SHP77 (cell line): Measurements from ENCODE around the gene MGAT5.
A peak's percentile ranks its signal among the peaks of the same experiment; 100 is the strongest.

Experiments
- DNase-seq, 2 experiments: peaks; one replicate each; lab custom pipeline; 2025; lab: John Stamatoyannopoulos, UW

The MGAT5 gene

DNA sequence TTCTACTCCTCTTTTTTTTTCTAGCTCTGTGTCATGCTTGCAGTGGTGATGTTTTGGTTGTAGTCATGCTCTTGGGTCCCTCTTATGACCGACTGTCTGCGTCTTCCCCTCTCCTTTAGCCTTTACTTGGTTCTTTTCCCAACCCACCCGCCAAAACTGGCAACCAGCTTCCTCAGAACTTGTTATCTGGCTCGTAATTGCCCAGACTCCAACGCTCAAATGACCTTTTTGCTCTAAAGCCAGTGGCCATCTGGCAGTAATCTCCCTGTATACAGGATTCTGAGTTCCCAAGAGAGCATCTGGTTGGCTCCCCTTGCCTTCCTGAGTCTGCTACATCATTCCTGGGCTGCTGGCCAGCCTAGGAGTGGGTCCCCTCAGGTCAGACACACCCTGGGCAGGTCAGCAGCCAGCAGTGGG lies 147.2 kb downstream of the MGAT5 start:
- DNase-seq, result no peak

DNA sequence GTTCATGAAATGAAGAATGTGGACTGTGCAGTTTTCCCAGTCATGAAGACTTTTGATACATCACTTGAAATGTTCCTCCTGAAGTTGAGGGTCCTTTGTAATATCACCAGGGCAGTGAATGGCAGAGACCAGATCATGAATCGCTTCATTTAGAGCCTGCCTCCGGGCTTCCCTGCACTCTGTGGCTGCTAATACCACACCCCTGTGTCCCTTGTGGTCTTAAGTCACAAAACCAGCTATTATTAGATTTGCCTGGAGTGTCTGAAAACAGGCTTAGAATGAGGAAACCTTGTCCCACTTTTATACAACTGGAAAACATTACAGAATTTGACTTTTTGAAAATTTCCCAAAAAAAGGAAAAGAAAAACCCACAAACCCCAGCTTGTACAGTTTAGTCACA lies 147.9 kb downstream of the MGAT5 start:
- no peak for DNase-seq

DNA sequence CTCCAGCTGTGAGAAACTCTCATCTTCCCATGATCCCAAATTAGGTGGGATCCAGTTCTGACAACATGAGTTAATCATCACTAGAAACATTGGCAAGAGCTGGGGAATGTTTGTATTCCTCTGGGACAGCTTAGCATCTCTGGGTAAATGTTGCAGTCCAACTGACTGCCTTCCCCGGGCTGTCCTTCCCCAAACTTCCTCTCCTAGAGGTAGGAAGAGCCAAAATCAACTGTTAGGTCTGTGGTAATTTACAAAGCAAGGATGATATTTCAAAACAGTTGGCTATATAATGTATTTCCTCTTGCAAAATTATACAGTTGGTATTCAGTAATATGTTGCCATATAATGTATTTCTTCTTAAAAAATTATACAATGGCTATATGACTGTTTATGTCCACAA lies 148.5 kb downstream of the MGAT5 start:
- no peak for DNase-seq

DNA sequence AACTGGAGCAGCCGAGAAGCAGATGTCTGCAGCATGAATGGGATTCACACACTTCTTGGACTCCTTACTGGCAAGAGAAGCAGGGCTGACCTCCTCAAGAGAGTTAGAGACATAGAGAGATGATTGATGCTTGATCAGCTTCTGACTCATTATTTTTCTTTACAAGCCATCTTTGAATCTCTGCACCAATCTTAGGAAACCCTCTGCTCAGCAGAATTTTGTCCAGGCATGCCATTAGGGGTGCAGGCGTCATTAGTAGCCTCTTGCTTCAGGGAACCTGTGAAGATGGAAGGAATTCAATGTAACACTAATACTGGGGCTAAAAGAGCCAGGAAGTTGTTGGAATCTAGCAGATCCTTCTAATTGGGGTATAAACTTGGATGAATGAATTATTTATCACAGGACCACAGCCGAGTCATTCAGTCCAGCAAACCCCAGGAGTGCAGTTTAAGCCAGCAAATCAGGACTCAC lies 151.8 kb downstream of the MGAT5 start:
- DNase-seq, result no peak

DNA sequence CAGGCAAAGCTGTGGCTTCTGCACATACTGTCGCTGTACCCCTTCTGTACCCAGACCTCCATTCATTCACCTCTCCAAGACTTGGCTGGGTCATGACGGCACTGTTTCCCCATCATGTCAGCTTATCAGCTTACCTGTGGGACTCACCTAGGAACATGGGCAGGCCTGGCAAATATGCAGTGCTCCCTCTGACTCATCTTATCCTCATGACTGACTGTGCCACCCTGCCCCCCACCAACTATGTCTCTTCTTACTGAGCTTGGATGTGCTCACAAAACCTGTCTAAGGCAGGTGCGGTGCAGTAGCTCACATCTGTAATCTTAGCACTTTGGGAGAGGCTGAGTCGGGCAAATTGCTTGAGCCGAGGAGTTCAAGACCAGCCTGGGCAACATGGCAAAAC lies 152.4 kb downstream of the MGAT5 start:
- DNase-seq, result no peak

DNA sequence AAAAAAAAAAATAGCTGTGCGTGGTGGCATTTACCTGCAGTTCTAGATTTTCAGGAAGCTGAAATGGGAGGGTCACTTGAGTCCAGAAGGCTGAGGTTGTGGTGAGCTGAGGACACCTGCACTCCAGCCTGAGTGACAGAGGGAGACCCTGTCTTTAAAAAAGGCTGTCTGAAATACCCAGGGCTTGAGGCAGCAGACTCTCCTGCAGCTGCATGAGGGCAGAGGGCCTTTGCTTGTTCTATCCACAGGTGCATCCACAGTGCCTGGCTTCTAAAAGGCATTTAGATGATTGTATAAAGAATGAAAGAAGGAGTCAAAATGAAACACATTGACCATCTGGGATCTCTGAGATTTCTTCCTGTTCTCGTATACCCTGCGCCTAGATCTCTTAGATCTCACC lies 152.9 kb downstream of the MGAT5 start:
- no peak for DNase-seq

DNA sequence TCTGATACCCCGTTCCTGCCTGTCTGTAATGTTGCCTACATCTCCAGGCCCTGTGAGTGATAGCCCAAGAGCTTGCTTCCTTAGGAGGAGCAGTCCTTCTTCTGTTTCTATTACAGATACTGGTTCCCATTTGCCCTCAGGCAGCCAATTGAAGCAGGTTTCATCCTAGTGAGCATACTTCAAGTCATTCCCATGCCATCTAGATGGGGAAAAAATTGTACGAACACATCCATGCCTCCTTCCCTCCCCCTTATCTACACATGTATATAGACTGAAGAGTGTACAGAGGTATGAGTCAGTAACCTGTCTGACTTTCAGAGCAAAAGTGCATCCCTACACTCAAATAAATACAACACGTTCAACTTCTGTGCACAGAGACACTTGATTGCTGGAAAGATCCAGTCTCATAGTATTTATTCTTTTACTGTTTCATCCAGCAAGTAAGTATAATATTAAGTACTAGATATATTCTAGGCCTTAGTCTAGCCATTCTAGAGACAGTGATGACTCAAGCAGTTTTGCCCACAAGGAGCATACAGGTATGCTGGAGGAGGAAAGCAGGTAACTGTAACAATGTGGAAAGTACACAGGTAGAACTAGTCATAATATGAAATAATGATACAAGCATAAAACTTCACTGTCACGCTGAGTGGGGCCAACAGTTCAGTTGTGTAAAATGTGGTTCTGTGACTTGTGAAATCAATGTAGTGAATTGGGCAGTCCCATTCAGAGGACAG lies 153.4 kb downstream of the MGAT5 start:
- DNase-seq, result no peak

DNA sequence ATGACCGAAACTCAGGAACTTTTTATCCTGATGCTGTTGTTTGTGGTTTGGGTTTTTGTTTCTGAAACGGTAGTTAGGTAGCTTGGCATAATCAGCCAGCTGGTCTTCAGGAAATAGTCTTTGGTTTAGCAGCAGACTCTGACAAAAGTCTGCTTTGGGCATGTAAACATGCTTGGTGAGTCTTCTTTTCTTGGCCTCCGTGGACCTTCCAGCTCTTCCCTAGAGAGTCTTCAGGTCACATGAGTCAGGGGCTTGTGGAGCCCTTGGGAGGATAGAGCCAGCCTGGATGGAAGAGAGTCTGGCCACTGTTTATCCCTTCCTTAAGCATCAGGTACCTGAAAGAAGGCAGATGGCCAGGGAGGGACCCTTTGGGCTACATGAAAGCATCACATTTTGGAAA lies 154.5 kb downstream of the MGAT5 start:
- no peak for DNase-seq

DNA sequence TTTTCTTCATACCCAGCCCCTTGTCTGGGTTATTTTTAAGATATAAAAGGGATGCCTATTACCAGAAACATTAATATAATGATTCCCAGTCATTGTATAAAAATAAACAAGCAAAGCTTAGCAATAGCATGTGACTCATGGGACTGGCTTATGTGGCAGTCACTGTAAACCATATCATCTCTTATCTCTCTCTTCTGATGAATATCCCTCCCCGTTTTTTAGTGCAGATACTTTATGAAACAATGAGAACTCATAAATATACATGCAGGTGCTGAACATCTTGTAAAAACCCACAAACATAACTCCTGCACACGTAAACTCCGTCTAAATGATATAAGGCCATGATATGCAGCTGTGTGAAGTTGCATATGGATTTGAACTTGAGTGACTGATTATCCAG lies 154.9 kb downstream of the MGAT5 start:
- DNase-seq, result no peak

DNA sequence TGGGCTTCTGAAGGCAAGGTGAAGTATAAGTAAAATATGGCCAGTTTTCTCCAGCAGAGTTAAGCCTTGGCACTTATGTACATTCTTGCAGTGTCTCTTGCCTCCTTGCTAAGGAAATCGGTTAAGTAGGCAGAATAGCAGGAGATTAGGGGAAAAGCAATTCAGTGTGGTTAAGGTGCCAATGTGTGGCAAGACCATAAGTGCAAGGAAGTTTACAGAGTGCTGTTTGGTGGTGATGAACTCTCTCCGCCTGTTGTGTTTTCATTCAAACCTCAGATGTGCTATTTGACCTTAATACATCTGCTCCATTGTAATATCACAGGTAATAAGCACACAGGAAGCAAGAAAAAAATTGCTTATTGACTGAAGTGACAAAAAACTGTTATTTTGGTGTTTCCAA lies 156.1 kb downstream of the MGAT5 start:
- DNase-seq, result no peak

DNA sequence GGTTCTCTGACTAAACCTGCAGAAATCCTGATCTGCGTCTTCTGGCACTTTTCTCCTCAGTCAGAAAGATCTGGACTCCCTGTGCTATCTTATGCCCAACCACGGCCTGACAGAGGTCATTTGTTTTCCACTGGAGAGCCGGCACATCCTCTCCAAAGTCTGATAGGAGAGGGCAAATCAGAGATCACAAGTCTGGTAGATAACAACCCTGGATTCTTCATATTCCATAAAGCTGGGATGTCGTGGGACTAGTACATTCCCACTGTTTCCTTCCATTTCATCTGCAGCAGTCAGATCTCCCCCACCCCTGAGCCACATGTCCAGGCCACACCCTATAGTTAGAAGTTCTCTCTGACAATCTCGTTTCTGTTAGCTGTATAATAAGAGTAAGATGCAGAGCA lies 157.0 kb downstream of the MGAT5 start:
- no peak for DNase-seq

DNA sequence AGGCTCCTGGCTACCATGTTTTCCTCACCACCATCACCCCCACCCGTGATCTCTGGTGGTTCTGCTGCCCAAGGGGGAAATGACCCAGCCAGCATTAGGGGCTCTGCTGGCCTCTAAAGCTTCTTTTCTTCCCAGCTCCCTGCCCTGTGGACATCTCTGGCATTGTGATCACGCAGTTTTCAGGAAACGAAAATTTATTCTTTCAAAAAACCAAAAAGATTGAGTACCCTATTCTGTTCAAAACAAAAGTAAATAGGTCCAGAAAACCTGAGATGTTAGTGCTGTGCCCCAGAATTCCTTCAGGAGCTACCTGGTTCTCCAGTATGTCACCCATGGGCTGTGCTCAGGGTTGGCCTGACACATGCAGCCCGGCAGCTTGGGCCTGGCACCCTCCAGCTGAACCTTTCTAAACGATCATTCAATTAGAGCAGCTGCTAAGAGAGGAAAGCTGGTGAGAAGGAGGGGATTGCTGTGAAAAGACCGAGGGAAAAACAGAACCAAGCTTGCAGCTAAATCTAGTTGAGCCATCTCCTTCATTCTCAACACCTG lies 157.5 kb downstream of the MGAT5 start:
- peak; percentile 29 to 45 for DNase-seq

DNA sequence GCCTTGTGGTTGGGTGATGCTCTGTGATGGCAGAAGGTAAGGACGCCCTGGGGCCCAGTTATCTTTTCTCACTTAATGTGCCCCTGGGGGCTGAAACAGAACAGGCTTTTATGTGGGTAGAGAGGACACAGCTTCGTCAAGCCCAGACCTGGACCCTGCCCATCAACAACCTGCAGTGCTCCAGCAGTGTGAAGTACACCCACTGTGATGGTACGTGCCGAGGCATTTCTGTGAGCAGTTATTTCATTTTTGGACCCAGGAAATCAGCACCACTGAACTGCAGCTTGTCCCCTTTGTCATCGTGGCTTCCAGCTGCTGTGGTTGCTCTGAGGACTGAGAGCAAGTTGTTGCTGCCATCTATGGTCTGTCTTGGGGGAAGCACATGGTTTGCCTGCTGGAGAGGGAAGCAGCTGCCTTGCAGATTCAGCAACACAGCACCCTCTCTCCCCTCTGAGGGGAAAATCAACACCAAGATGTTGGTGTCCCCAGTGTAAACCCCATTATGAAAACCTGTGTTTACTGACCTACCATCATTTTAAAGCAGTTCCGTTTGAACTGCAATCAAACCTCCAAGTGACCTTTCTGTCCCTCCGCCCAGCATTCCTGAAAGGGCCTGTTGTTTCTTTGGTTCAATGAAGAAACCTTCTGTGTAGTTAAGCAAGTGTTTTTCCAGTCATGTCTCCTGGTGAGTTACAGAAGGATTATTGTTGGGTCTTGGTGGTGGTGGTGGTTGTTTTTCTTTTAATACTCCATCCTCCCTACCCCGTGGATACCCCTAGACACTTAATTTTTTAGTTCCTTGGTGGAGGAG lies 158.2 kb downstream of the MGAT5 start:
- peak; percentile 84 to 85 for DNase-seq

DNA sequence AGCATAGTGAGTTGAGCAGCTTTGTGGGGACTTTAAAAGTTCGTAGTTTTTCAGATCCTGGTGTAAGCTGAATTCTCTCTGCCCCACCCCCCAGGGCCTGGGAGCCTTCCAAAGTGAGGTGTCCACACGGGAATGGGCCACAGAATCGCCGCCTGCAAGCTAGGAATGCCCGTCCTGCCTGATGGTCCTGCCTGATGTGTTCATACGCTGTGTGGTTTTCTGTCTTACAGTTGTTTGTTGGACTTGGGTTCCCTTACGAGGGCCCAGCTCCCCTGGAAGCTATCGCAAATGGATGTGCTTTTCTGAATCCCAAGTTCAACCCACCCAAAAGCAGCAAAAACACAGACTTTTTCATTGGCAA lies 158.7 kb downstream of the MGAT5 start:
- DNase-seq, result no peak

DNA sequence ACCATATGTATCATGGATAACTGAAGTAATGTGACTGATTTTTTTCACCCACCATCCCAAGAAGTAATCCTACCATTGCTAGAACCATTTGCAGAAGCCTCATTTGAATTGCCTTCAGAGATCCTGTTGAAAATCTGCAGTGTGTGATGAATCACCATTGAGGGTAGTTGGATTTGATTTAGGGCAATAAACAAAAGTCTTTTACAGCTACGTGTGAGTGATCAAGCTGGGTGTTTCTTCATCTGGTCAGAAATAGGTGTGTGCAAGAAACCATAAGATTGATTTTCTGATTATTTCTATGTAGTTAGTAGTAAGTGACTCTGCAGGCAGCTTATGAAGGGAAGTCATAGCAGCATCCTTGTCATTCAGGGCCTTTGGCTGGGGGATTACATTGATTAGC lies 159.6 kb downstream of the MGAT5 start:
- no peak for DNase-seq

DNA sequence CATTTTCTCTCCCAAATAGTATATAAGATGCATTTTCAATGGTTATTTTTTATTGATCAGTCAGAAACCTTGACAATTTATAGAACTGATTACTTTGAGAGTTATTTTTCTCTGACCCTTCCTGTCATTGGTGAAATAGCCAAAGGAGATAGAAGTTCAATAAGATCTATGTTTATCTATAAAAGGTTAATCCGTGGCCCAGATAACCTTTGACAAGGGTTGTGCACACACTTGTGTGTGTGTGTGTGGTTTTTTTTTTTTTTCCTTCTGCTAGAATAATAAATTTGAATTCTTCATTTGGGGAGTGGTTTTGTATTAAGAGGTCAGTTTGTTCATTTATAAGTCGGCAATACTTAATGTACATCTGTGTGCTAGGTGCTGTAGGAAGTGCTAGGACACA lies 160.0 kb downstream of the MGAT5 start:
- DNase-seq, result no peak

DNA sequence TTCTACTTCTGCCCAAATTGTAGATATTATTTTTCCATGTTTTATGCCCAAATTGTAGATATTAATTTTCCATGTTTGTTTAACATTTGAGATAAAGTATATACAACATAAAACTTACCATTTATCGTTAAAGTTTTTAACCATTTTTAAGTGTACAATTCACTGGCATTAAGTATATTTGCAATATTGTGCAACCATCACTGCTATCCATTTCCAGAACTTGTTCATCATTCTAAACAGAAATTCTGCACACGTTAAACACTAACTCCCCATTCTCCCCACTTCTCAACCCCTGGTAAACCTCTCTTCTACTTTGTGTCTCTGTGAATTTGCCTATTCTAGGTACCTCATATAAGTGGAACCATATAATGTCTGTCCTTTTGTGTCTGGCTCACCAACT lies 162.1 kb downstream of the MGAT5 start:
- no peak for DNase-seq

DNA sequence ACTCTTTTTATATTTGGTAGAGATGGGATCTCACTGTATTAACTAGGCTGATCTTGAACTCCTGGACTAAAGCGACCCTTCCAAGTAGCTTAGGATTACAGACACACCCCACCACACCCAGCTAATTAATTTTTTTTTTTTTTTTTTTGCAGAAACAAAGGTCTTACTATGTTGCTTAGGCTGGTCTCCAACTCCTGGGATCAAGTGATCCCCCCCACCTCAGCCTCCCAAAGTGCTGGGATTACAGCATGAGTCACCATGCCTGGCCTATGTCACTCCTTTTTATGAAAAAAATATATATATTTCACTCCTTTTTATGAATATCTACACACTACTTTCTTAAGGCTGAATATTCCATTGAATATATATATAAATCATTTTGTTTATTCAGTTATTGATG lies 162.8 kb downstream of the MGAT5 start:
- DNase-seq, result no peak

DNA sequence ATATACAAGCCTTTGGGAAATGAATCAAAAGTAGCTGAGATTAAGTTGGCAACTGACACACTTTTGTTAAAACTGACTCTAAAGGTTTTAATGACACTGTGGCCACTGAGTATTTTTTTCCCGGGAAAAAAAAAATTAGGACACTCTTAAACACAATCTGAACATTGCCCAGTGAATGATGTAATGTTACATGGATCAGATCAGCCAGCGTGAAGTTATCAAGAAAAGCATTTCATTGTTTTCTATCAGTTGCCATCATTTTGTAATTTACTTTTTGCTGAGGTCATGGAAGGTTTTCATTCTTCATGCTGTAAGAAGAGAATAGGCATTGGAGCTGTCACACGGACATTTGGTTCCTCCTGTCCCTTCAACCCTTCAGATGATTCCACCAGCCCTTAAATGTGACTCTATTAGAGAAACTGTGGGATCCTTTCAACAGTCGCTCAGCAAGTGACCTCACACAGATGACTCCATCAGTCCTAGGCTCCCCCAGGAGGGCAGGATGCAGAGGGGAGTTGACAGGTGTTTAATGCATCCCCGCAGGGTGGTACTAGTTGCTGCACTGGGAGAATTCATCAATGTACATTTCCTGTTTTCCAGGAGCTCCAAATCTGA lies 164.2 kb downstream of the MGAT5 start:
- no peak for DNase-seq

DNA sequence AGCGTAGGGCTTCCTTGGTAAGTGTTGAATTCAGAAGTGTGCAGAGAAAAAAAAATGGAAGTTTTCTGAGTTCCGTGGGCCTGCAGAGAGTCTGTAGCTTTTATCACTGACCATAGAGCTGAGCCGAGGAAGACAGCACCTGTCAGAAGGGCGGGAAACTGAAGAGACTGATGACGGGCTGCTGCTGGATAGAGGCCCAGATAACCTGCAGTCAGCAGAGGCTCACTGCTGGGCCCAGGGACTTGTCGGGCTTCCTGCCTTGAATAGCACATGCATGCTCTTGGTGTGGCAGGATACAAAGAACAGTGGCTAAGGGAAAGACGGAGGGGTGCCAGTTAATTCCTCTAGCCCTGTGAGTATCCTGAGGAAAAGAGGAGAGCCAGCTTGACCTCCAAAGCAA lies 166.4 kb downstream of the MGAT5 start:
- peak; percentile 20 to 69 for DNase-seq

DNA sequence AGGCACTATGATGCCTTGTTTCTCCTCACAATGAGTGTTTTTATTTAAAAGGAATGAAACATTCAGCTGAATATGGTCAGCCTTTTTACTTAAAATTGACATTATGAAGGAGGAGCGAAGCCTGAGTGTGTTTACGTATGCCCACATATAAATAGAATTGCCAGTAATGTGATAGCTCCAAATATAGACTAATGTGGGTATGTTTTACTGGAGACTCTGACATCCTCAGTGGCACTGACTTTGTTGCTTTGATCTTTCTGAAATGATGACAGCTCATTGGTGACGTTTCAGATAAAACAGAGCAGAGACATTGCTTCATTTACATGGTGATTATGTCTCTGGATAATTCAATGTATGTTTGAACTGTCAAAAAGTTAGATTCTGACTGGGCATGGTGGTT lies 167.0 kb downstream of the MGAT5 start:
- DNase-seq, result no peak

DNA sequence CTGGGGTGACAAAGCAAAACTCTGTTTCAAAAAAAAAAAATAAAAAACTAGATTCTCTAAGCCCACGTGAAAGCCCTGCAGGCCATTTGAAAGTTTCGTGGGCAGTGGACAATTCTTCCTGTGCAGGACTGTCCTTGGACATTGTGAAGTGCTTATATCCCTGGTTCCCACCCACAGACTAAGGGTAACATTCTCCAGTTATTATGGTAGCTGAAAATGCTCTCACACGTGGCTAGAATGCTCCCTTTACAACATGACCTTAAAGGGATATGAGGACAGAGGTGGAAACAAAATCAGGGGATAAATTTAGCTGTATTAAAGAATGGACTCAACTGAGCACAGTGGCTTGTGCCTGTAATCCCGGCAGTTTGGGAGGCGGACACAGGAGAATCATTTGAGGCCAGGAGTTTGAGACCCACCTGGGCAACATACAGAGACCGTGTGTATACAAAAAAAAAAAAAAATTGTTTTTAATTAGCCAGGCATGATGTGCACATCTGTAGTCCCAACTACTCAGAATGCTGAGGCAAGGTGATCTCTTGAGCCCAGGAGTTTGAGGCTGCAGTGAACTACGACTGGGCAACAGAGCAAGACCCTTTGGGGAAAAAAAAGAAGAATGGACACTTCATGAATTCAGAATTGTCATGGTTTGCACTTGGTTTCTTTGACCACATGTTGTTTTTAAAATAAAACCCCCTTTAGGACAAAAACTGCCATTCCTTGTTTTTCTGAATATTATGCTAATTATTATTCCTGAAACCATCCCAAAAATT lies 167.9 kb downstream of the MGAT5 start:
- no peak for DNase-seq
